NCI-H2227 treated with DMSO at 0.1 percent for 48 hours (cell line): ENCODE data around the gene ABI3BP.

ENCODE experiments used
- DNase-seq: peaks from one replicate; lab custom pipeline; 2025; lab: John Stamatoyannopoulos, UW

Gene ABI3BP

GRCh38 chr3:100891033-100891432 is 102.2 kb downstream of the ABI3BP start:
- DNase-seq, result no peak

GRCh38 chr3:100888881-100889280 is 104.3 kb downstream of the ABI3BP start:
- no peak for DNase-seq

GRCh38 chr3:100882571-100882984 is 110.6 kb downstream of the ABI3BP start:
- DNase-seq, result no peak

GRCh38 chr3:100880845-100881244 is 112.4 kb downstream of the ABI3BP start:
- no peak for DNase-seq

GRCh38 chr3:100880072-100880471 is 113.1 kb downstream of the ABI3BP start:
- DNase-seq, result no peak

GRCh38 chr3:100879195-100879810 is 113.9 kb downstream of the ABI3BP start:
- no peak for DNase-seq

GRCh38 chr3:100877286-100877685 is 115.9 kb downstream of the ABI3BP start:
- DNase-seq, result no peak

DNA sequence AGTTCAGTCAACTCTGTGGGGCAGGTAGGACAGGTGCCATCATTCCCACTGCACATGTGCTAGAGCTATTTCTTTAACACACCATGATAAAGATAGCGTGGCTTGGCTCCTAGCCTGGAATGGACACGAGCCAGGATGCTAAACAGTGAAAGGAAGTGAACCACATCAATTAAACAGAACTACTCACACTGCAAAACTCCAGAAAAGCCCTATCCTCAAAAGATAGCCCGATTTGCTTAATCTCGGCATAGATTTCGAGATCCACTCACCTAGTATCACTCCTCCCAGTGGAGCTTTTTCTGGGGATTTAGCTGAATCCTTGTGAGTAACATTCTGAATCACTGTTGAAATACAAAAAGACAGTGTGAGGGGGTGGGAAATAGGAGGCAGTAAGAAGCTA is 118.0 kb downstream of the ABI3BP start:
- no peak for DNase-seq

DNA sequence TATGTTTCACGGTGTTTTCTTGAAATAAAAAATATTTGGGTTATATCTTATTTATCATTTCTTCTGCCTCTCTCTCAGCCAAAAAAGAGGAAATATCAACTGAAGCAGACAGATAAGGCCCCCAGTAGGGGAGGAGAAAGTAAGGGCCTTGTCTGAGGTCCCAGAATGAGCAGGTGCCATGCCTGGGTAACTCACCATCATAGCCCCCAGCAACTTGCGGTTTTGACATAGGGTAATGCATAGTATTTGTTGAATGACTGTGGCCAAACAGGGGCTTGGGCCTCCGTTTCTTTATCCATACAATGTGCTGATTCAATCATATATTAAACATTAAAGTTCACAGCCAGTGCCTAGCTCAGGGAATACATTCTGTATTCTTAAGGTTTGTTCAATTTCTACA is 119.6 kb downstream of the ABI3BP start:
- DNase-seq, result no peak

- DNase-seq, result no peak
Observed at GRCh38 chr3:100871306-100871705, 121.9 kb downstream of the ABI3BP start.

GRCh38 chr3:100869787-100870186 is 123.4 kb downstream of the ABI3BP start:
- no peak for DNase-seq

DNA sequence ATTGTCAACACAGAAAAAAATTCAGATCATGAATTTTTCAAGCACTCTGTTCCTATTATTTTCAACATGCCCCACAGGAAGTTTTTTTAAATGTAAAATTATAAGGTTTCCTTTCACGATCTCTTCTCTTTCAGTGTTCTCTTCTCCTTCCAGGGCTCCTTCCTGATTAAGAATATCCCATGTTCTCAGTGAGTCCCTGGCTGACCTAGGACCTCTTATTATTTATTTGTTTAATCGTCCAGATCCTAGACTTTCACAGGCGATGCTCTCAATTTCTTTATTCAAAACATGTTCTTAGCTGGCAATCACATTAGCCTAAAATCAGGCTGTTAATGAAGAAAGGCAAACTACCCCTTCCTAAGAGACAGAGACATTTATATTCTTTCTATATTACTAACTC is 124.3 kb downstream of the ABI3BP start:
- DNase-seq, result no peak

DNA sequence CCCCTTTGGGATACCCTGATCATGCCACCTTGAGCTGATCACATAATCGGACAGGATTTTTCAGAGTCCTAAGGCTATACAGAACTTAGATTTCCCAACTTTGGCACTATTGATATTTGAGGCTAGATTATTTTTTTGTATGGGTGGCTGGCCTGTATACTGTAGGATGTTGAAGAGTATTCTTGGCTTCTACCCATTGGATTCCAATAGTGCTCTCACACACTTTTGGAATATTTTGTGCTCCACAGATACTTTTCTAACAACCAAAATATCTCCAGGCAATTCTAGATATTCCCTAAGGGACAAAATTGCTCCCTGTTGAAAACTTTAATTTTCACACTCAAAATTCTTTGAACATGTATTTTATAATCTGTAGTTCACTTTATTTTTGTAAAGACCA is 125.1 kb downstream of the ABI3BP start:
- DNase-seq, result no peak

DNA sequence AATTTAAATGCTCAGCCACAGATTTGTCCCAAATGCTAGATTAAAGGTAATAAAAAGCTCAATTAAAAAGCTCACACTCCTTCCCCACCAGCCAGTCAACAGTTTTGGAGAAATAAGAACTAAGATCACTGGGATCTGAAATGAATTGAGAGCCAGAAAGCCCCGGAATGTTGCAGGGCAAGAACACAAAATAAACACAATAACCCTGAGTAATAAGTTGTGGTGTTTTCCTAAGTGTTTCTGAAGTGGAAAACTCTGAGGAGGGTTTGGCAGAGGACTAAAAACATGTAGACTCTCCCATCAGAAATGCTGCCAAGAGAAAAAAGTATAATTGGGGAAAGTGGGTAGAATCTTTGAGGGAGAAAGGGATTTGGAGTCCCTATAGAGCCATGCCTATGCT is 127.8 kb downstream of the ABI3BP start:
- DNase-seq, result no peak

- DNase-seq, result no peak
Observed at GRCh38 chr3:100864471-100865250, 128.6 kb downstream of the ABI3BP start.

DNA sequence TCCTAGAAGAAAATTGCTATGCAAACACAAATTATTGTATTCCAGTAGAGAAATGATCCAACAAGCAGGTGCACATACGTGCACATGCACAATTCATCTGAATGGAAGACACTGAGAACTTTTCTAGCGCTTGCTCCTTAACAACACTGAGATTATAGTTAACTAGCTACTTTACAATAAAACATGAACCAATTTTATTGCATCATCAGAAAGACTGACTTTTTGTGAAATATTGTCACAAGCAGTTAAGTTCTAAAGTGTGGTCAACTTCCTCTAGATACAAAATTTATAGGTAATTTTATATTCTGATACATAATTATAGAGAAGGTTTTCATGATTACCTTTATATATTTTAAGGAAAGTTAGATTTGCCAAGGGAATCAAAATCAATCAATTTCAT is 135.4 kb downstream of the ABI3BP start:
- DNase-seq, result no peak

- DNase-seq, result no peak
Observed at GRCh38 chr3:100856821-100857220, 136.4 kb downstream of the ABI3BP start.

DNA sequence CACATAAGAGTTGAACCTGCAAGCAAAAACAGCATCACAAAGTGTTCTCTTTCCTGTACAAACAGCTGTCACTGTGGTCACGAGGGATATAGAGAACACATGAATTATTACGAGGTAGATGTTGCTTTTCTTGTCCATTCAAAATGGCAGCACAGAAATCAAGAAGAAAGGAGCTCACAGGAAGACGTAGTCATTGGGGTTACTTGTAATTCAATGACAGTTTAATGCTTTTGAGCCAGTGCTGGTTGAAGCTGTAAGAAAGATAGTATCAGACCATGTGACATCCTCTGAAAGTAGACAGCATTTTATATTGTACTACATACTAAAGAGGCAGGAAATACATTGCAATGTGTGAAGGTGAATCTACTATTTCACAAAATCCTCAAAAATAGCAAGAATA is 140.4 kb downstream of the ABI3BP start:
- DNase-seq, result no peak

GRCh38 chr3:100850701-100851100 is 142.5 kb downstream of the ABI3BP start:
- DNase-seq, result no peak

DNA sequence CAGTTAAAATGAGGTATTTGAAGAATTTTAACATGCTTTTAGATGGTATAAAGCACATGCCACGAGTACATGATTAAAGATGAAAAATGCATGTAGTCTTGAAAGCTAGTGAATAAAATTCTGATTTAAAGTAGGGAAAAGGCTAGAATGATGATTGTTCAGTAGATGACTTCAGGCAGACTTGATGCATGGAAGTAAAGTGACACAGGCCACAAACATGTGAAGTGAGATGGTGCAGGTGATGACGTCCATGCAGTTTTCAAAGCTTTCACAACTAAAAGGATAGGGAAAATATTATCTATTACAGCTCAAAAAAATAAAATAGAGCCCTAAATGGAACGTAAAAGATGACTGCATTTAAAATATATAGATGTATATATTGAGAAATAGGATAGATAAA is 143.1 kb downstream of the ABI3BP start:
- DNase-seq, result no peak

- no peak for DNase-seq
Observed at GRCh38 chr3:100844063-100844936, 148.9 kb downstream of the ABI3BP start.

DNA sequence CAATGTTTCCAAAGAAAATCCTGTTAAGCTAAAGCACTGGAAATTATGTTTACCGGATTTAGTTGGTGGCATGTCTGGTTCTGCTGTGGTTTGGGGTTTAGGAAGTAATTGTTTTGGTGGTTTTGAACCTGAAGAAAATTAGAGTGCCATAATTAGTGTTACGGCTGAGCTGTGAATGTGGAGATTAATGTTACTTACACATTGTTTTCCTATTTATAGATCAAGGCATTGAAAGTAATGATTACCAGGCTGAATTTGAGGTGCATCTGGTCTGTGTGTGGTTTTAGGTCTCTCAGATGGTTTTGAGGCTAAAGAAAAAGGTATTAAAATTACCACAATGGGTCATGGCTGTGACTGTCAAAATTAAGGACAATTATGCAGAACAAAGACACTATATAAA is 155.1 kb downstream of the ABI3BP start:
- DNase-seq, result no peak

DNA sequence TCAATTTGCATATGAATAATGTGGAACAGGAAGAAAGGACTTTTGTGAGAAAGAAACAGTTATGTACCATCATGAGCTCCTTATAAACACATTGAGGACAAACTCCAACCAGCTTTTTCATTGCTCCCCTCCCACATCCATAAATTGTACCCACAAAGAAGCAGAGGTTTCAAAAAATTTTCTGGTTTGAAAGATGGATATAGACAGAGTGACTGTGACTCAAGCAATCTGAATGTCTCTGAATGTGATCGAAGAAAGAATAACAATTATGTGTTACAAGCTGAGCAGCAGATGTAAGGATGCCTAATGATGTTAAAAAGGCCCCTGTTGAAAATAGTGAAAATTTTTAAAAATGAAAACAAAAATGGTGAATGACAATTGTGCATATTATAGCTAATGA is 156.6 kb downstream of the ABI3BP start:
- DNase-seq, result no peak
